ENCODE data around the gene POU1F1. TPM values are rescaled to one million over a fixed set of nuclear protein-coding genes. Genes with fewer than 3 reads are reported as not detected.
"Not testable (repeated sequence)": the region's sequence is repeated elsewhere in the genome, so short reads cannot be mapped to it uniquely, and the experiment has no call there.

The POU1F1 gene
- total RNA-seq, 1 experiment from 2014 or later = not detected

DNA sequence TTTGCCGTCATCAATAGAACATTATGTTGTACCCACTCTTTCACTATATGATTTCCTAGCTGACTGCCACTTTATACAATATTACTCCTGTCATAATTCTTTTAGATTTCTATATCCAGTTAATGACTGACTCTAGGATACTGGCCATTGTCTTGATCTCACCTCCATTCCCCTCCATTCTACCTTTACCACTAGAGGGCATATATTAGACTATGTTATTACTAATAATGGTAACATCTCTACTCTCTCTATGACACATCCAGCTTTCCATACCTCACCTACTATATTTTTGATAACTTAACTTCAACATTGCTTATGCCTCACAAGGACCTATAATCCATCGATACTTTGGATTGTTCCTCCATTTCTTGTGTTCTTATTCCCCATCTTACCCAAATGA lies 31.4 kb upstream of the POU1F1 start:
- DNase-seq (ENCODE audit: unreplicated experiment) = no peak
- CTCF ChIA-PET = no interaction called here
- Mint-ChIP-seq H3K9me3 (ENCODE audit: unreplicated experiment) (no peaks in the 10 kb centered on the region), H3K27ac (ENCODE audit: low read depth, unreplicated experiment) (no peak overlapping the region), H3K4me1 (ENCODE audit: insufficient read depth, unreplicated experiment) (peaks cover 16% of the 10 kb centered on the region), H3K27me3 (ENCODE audit: insufficient read depth, unreplicated experiment) (no peaks in the 10 kb centered on the region), H3K36me3 (ENCODE audit: insufficient read depth, unreplicated experiment) (no peaks in the 10 kb centered on the region), H3K4me3 (ENCODE audit: unreplicated experiment) (no peak overlapping the region)
- no TSS peak for BruUV-seq (replicated peaks)
- TF ChIP-seq, protein P1, sequence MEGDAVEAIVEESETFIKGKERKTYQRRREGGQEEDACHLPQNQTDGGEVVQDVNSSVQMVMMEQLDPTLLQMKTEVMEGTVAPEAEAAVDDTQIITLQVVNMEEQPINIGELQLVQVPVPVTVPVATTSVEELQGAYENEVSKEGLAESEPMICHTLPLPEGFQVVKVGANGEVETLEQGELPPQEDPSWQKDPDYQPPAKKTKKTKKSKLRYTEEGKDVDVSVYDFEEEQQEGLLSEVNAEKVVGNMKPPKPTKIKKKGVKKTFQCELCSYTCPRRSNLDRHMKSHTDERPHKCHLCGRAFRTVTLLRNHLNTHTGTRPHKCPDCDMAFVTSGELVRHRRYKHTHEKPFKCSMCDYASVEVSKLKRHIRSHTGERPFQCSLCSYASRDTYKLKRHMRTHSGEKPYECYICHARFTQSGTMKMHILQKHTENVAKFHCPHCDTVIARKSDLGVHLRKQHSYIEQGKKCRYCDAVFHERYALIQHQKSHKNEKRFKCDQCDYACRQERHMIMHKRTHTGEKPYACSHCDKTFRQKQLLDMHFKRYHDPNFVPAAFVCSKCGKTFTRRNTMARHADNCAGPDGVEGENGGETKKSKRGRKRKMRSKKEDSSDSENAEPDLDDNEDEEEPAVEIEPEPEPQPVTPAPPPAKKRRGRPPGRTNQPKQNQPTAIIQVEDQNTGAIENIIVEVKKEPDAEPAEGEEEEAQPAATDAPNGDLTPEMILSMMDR (IDR thresholded peaks at IDR 0.05; ENCODE audit: unreplicated experiment) = no peak
- POLR2A ChIA-PET = interaction anchor here (0.7 kb wide), 1 partner anchor 272 kb away, joined by 3 read pairs; no protein-coding TSS in a partner anchor
- intact Hi-C loops (cut with micrococcal nuclease) = no loop called here

DNA sequence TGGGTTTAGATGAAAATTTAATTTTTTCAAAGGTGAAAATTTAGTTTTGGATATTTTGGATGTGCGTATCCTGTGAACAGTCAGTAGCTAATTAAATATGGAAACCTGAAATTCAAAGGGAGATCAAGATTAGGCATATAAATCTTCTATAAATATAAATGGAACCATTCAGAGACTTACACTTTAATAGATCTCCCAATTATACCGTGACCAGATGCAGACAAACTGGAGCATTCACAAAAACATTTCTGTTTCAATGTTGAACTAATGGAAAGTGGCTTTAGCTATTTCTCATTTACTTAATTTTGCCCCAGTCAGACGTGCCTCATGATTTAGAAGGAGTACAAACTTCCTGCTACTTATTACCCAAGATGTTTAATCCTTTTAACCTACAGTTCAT lies 29.1 kb upstream of the POU1F1 start:
- no peak overlapping the region for H3K4me3 Mint-ChIP-seq (ENCODE audit: unreplicated experiment)
- no peaks in the 10 kb centered on the region for H3K9me3 Mint-ChIP-seq (ENCODE audit: unreplicated experiment)
- CTCF ChIA-PET = interaction anchor here (0.6 to 1.7 kb wide), 3 partner anchors 46 to 466 kb away, joined by 4 to 15 read pairs (median 5); no protein-coding TSS in a partner anchor
- H3K27me3 Mint-ChIP-seq (ENCODE audit: insufficient read depth, unreplicated experiment) = no peaks in the 10 kb centered on the region
- TF ChIP-seq, protein P1 (IDR thresholded peaks at IDR 0.05; ENCODE audit: unreplicated experiment) = no peak
- POLR2A ChIA-PET = interaction anchor here (0.5 to 1.0 kb wide), 3 partner anchors 54 to 1922 kb away, joined by 3 read pairs; partner anchors contain the start of gene CHMP2B
- BruUV-seq (replicated peaks) = no TSS peak
- intact Hi-C loops (cut with micrococcal nuclease) = no loop called here
- H3K36me3 Mint-ChIP-seq (ENCODE audit: insufficient read depth, unreplicated experiment) = no peaks in the 10 kb centered on the region
- H3K27ac Mint-ChIP-seq (ENCODE audit: low read depth, unreplicated experiment) = no peak overlapping the region
- peaks cover 6% of the 10 kb centered on the region for H3K4me1 Mint-ChIP-seq (ENCODE audit: insufficient read depth, unreplicated experiment)
- no peak for DNase-seq (ENCODE audit: unreplicated experiment)

DNA sequence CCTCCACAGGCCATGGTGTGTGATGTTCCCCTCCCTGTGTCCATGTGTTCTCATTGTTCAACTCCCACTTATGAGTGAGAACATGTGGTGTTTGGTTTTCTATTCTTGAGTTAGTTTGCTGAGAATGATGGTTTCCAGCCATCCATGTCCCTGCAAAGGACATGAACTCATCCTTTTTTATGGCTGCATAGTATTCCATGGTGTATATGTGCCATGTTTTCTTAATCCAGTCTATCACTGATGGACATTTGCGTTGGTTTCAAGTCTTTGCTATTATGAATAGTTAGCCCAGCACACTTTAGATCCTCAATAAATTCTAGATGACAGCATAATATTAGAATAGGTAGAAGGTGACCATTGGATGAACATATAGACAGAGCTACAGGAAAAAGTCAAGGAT lies 28.6 kb upstream of the POU1F1 start:
- POLR2A ChIA-PET = interaction anchor here (0.5 to 0.6 kb wide), 2 partner anchors 53 to 1922 kb away, joined by 3 read pairs; no protein-coding TSS in a partner anchor
- BruUV-seq (replicated peaks); DNase-seq (ENCODE audit: unreplicated experiment); H3K4me1 Mint-ChIP-seq (ENCODE audit: insufficient read depth, unreplicated experiment); intact Hi-C loops (cut with micrococcal nuclease); H3K4me3 Mint-ChIP-seq (ENCODE audit: unreplicated experiment); H3K27ac Mint-ChIP-seq (ENCODE audit: low read depth, unreplicated experiment); H3K27me3 Mint-ChIP-seq (ENCODE audit: insufficient read depth, unreplicated experiment); H3K36me3 Mint-ChIP-seq (ENCODE audit: insufficient read depth, unreplicated experiment); H3K9me3 Mint-ChIP-seq (ENCODE audit: unreplicated experiment): not testable (repeated sequence)
- CTCF ChIA-PET = interaction anchor here (0.6 to 1.7 kb wide), 6 partner anchors 45 to 698 kb away, joined by 3 to 15 read pairs (median 4); no protein-coding TSS in a partner anchor

DNA sequence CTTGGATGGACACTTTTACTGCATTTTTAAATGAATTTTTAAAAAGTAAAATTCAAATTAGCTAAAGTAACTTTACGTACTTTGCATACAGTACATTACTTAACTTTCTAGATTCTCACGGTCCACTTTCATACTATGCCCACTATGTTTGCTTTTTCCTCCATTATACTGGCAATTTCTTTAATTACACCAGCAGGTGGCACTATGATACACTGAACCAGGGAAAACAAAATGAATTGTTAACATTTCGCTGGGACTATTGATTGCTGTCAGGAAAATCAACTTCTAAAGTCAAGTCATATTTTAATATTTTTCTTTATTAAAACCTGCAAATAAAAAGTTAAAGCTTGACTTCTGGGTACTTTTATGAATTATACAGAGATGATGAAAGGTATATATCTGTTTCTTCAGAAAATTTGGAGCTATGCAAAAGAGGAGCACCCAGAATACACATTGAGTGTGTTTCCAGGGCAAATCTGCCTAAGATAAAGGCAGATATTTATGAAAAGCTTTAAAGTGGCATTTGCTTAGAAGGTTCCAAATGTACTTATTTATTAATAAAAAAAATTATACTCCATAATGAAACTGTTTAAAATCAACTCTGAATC lies 21.8 kb upstream of the POU1F1 start:
- intact Hi-C loops (cut with micrococcal nuclease) = loop anchor here (1.0 to 2.0 kb wide), 4 partner anchors 53 to 815 kb away; no protein-coding TSS in a partner anchor
- Mint-ChIP-seq H3K27me3 (ENCODE audit: insufficient read depth, unreplicated experiment) (no peaks in the 10 kb centered on the region), H3K9me3 (ENCODE audit: unreplicated experiment) (no peaks in the 10 kb centered on the region), H3K36me3 (ENCODE audit: insufficient read depth, unreplicated experiment) (no peaks in the 10 kb centered on the region), H3K27ac (ENCODE audit: low read depth, unreplicated experiment) (no peak overlapping the region), H3K4me1 (ENCODE audit: insufficient read depth, unreplicated experiment) (no peaks in the 10 kb centered on the region), H3K4me3 (ENCODE audit: unreplicated experiment) (no peak overlapping the region)
- peak; percentile 68 for DNase-seq (ENCODE audit: unreplicated experiment)
- TF ChIP-seq, protein P1 (IDR thresholded peaks at IDR 0.05; ENCODE audit: unreplicated experiment) = peak; percentile 54
- ChIA-PET POLR2A (no interaction called here), CTCF (interaction anchor here (0.5 to 3.5 kb wide), 40 partner anchors 8 to 815 kb away, joined by 3 to 30 read pairs (median 4); no protein-coding TSS in a partner anchor)
- BruUV-seq (replicated peaks) = no TSS peak
